Measurements from ENCODE around the gene KCND2.

- TF ChIP-seq, protein P1, sequence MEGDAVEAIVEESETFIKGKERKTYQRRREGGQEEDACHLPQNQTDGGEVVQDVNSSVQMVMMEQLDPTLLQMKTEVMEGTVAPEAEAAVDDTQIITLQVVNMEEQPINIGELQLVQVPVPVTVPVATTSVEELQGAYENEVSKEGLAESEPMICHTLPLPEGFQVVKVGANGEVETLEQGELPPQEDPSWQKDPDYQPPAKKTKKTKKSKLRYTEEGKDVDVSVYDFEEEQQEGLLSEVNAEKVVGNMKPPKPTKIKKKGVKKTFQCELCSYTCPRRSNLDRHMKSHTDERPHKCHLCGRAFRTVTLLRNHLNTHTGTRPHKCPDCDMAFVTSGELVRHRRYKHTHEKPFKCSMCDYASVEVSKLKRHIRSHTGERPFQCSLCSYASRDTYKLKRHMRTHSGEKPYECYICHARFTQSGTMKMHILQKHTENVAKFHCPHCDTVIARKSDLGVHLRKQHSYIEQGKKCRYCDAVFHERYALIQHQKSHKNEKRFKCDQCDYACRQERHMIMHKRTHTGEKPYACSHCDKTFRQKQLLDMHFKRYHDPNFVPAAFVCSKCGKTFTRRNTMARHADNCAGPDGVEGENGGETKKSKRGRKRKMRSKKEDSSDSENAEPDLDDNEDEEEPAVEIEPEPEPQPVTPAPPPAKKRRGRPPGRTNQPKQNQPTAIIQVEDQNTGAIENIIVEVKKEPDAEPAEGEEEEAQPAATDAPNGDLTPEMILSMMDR (IDR thresholded peaks at IDR 0.05), result no peak
- TF ChIP-seq POLR2A (IDR thresholded peaks at IDR 0.05), result no peak
Measured at GRCh38 chr7:120462991-120463390, 190.0 kb downstream of the KCND2 start.

Data from thyroid gland (tissue), 4 donors.